GM12801 (cell line): ENCODE measurements around the gene FAM171A1.

Source experiments
- TF ChIP-seq, protein P1 (sequence below): IDR thresholded peaks from one replicate; pipeline ENCODE4 v1.5.1; 2011; ENCODE audit warnings: control low read depth; ENCODE audit not compliant: insufficient read length; ENCODE audit errors: extremely low read depth

FAM171A1 gene

DNA sequence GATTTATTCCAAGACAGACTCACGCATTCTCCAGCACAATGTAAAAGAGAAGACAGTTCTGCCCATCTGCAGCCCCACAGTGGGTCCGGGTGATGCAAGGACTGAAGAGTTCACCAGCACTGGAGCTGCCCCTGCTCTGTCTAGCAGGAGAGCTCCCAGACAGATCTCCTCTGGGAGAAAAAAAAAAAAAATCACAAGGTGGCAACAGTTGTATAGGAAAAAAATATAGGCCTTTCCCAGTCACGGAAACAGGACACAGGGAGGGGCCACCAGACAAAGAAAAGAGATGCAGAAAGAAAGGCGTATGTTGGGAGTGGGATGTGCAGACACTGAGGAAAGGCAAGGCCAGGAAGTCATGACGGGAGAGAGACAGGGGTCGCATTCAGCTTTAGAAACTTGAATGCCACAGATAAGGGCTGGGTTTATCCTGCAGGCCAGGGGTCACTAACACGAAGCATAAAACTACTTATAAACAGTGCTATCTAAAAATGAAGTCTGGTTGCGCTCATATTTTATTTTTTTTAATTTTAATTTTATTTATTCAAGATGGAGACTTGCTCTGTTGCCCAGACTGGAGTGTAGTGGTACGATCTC, 54.1 kb downstream of the FAM171A1 start:
- TF ChIP-seq, protein P1, sequence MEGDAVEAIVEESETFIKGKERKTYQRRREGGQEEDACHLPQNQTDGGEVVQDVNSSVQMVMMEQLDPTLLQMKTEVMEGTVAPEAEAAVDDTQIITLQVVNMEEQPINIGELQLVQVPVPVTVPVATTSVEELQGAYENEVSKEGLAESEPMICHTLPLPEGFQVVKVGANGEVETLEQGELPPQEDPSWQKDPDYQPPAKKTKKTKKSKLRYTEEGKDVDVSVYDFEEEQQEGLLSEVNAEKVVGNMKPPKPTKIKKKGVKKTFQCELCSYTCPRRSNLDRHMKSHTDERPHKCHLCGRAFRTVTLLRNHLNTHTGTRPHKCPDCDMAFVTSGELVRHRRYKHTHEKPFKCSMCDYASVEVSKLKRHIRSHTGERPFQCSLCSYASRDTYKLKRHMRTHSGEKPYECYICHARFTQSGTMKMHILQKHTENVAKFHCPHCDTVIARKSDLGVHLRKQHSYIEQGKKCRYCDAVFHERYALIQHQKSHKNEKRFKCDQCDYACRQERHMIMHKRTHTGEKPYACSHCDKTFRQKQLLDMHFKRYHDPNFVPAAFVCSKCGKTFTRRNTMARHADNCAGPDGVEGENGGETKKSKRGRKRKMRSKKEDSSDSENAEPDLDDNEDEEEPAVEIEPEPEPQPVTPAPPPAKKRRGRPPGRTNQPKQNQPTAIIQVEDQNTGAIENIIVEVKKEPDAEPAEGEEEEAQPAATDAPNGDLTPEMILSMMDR = no peak

GRCh38 chr10:15316145-15316544, 54.9 kb downstream of the FAM171A1 start:
- TF ChIP-seq, protein P1 = no peak

DNA sequence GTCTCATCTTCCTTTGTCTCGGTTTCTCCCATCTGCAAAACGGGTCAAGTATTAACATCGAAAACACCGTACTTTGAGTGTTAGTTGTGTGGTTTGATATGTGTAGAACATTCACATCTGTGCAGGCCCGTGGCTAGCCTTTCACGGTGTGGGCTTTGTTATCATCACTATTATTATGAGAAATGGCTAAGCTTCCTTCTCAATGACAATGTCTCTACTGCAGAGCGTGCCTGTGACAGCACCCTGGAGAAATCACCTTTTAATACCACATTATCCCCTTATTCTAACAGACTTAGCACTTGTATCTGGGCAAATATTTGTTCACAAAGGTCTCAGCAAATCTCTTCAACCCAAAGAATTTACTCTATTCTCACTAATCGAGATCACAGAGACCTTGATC, 55.8 kb downstream of the FAM171A1 start:
- TF ChIP-seq, protein P1 = no peak

GRCh38 chr10:15314482-15315045, 56.5 kb downstream of the FAM171A1 start:
- TF ChIP-seq, protein P1 = no peak

DNA sequence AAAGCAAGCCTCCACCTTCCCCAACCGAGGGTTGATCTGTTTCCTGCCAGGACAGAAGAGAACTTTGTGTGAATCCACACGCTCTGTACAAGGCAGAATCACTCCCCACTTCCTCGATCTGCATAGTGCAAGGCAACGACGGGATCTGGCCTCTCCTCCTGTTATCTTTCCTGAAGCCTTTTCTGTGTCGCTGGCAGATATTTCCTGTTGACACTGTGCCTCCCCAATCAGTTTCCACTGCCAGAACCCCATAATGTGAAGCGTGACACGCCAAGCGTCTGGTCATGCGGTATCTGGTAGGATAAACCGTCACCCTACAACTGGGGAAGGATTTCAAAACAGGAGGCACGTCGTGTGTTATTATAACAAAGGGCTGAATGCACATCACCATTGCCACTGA, 57.2 kb downstream of the FAM171A1 start:
- TF ChIP-seq, protein P1 = no peak

GRCh38 chr10:15313047-15313446, 58.0 kb downstream of the FAM171A1 start:
- TF ChIP-seq, protein P1 = no peak

DNA sequence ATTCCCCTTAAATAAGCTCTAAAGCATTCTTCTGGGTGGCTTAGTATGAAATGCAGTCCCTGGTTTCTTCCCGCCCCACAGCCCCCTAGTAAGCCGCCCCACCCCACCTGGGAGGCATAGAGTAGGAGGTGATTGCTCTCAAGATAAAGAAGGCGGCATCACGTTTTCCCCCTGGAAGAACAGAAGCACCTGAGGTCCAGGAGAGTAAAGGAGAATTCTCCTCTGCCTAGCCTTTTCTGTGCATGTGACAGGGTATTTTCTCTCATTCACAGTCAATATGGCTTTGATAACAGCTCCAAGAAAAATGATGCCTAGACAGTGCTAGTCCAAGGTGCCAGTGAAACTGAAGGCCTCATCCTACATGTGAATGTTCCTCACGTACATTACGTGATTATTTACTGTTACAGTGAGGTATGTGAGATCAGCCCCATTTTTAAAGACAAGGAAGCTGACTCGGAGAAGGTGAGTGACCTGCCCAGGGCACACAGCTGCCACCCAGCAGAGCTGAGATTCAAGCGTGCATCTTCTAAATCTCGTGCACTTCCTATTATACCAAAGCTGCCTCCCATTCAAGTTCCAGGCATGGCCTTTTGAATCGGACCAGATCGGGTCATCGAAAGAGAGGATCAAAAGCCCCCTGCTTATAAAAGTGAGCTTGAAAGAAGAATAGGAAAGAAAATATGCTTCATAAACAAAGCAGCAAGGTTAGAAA, 59.4 kb downstream of the FAM171A1 start:
- TF ChIP-seq, protein P1 = no peak
